Measurements from ENCODE around the gene ZNF718. TPM values are rescaled to one million over a fixed set of nuclear protein-coding genes. Genes with fewer than 3 reads are reported as not detected.
"Not testable (repeated sequence)": the region's sequence is repeated elsewhere in the genome, so short reads cannot be mapped to it uniquely, and the experiment has no call there.

Gene ZNF718
- total RNA-seq, 1 donor from 2014 or later = 5.8 TPM

DNA sequence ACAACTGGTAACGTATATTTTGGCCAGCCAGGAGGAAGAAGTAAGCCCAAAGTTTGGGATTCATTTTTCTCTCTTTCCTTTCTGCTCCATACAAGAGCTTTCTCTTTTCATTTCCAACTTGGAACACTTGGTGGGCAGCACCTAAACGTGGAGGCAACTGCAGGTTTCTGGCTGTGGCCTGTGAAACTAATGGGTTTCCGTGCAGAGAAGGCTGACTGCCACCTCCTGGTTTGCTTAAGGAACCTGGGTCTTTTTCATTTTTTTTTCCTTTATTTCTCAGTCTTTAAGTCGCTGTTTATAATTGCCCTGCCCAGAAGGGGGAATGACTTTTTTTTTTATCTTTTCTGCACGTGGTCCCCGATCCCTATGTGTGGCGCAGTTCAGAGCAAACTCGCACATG, 15.4 kb downstream of the ZNF718 start:
- no peak for DNase-seq
- intact Hi-C loops (cut with DNase I) = no loop called here
- ATAC-seq (ENCODE audit: poor library complexity) = no peak

DNA sequence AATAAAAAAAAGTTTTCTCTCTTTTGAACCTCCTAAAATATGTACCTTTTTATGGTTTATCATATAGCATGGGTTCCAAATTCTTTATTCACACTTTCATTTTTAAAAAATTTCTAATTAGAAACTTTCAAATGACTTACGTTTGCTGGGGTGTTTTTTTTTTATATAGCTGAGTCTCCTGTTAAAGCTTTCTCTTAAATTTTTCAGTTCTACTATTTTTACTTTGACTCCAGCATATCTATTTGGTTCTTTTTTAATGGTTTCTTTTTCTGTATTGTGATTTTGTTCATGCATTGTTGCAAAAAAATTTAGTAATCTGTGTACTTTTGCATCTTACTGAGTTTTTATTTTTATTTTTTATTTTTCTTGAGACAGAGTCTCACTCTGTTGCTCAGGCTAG, 22.3 kb downstream of the ZNF718 start:
- no peak for DNase-seq
- no peak for ATAC-seq (ENCODE audit: poor library complexity)
- intact Hi-C loops (cut with DNase I) = no loop called here

DNA sequence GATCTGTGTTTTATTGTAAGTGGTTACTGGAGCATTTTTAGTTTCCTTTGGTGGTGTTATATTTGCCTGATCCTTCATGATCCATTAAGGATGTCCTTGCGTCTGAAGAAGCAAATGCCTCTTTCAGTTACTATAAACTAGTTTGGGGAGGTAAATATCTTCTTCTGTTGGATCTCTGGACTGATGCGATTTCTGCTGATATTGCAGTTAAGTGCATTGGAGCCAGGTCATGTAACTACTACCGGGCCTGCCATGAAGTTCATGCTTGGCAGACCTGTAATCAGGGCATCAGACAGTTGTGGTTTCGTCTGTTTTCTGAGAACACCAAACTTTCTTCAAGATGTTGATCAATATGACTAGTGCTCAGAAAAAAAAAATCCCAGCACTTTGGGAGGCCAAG, 22.9 kb downstream of the ZNF718 start:
- no peak for ATAC-seq (ENCODE audit: poor library complexity)
- intact Hi-C loops (cut with DNase I) = no loop called here
- DNase-seq = no peak

DNA sequence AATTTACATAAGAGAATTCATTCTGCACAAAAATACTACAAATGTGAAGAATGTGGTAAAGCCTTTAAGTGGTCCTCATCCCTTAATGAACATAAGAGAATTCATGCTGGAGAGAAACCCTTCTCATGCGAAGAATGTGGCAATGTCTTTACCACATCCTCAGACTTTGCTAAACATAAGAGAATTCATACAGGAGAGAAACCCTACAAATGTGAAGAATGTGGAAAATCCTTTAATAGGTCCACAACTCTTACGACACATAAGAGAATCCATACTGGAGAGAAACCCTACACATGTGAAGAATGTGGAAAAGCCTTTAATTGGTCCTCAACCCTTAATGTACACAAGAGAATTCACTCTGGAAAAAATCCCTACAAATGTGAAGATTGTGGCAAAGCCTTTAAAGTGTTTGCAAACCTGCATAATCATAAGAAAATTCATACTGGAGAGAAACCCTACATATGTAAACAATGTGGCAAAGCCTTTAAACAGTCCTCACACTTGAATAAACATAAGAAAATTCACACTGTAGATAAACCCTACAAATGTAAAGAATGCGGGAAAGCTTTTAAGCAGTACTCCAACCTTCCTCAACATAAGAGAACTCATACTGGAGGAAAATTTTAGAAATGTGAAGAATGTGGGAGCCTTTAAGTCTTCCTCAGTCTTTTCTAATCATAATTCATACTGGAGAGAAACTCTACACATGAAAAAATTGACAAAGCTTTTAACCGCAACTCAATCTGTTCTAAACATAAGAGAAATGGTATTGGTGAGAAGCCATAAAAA, 37.4 kb downstream of the ZNF718 start:
- no peak for ATAC-seq (ENCODE audit: poor library complexity)
- intact Hi-C loops (cut with DNase I) = no loop called here
- DNase-seq = no peak

DNA sequence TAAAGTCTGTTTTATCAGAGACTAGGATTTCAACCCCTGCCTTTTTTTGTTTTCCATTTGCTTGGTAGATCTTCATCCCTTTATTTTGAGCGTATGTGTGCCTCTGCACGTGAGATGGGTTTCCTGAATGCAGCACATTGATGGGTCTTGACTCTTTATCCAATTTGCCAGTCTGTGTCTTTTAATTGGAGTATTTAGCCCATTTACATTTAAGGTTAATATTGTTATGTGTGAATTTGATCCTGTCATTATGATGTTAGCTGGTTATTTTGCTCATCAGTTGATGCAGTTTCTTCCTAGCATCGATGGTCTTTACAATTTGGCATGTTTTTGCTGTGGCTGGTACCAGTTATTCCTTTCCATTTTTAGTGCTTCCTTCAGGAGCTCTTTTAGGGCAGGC, 45.3 kb downstream of the ZNF718 start:
- ATAC-seq (ENCODE audit: poor library complexity); intact Hi-C loops (cut with DNase I); DNase-seq: not testable (repeated sequence)

DNA sequence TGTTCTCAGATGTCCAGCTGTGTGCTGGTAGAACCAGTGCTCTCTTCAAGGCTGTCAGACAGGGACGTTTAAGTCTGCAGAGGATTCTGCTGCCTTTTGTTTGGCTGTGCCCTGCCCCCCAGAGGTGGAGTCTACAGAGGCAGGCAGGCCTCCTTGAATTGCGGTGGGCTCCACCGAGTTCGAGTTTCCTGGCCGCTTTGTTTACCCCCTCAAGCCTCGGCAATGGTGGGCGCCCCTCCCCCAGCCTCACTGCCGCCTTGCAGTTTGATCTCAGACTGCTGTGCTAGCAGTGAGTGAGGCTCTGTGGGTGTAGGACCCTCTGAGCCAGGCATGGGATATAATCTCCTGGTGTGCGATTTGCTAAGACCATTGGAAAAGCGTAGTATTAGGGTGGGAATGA, 47.0 kb downstream of the ZNF718 start:
- ATAC-seq (ENCODE audit: poor library complexity); intact Hi-C loops (cut with DNase I); DNase-seq: not testable (repeated sequence)

DNA sequence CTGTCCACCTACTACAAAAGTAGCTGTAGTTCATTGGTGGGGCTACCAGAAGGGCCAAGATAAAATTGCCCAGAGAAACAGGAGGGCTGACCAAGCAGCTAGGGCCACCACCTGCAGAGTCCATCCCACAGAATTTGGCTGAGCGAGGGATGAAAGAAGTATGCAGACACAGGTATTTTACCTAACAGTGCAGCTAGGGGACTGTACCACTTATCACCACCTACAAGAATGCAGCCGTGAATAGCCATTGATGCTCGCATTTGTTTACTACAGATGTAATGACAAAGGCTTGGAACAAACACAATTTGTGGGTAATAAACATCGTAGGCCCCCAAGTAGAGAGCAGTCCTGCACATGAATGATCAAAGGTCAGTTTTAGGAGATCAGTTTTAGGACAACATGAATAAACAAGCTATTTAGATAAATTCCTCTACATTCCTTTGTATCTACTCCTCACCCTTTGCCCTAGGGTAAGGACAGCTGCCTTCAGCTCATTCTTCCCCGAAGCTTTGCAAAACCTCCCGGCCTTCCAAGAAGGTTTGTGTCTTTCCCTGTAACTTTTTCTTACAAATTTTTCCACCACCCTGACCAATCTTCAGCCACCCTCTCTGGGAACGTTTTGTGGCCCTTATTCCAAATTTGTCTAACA, 49.5 kb downstream of the ZNF718 start:
- DNase-seq (no peak), ATAC-seq (ENCODE audit: poor library complexity) (no peak)
- intact Hi-C loops (cut with DNase I) = no loop called here

DNA sequence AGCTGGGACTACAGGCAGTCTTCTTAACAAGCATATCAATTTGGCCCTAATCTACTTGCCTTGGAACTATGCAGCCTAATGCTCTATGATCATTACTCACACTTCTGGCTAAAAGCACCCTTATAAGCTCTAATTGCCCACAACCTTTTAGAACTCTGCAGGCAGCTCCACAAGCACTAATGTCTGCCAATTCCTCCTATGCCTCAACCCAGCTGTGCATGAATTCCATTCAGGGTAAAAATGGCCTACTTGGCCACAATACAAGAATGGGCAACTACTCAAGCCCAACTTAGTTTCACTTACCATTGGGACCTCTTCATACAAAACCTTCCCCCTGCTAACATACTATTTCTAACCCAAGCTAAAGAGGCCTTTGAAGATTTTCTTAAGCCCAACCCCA, 51.7 kb downstream of the ZNF718 start:
- intact Hi-C loops (cut with DNase I) = no loop called here
- no peak for ATAC-seq (ENCODE audit: poor library complexity)
- no peak for DNase-seq

DNA sequence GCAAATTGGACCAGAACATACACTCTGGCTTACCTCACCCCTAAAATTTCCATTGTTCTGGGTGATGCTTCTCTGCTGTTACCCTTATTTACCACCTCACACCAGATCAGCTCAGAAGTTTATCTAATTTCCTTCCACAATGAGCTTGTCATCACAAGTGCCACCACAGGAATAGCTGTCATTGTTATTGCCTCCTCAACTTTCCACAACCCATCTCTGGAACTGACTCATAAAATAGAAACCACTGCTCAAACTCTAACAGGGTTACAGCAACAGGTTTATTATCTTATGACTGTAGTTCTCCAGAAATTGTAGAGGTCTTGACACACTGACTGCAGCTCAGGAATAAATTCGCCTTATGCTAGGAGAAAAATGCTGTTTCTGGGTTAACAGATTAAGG, 52.7 kb downstream of the ZNF718 start:
- no peak for ATAC-seq (ENCODE audit: poor library complexity)
- intact Hi-C loops (cut with DNase I) = no loop called here
- DNase-seq = no peak

DNA sequence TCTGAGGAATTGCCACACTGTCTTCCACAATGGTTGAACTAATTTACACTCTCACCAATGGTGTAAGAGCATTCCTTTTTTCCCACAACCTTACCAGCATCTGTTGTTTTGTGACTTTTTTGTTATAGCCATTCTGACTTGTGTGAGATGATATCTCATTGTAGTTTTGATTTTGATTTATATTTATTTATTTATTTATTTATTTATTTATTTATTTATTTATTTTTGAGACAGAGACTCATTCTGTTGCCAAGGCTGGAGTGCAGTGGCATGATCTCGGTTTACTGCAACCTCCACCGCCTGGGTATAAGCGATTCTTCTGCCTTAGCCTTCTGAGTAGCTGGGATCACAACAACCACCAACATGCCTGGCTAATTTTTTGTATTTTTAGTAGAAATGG, 57.9 kb downstream of the ZNF718 start:
- ATAC-seq (ENCODE audit: poor library complexity); intact Hi-C loops (cut with DNase I); DNase-seq: not testable (repeated sequence)

DNA sequence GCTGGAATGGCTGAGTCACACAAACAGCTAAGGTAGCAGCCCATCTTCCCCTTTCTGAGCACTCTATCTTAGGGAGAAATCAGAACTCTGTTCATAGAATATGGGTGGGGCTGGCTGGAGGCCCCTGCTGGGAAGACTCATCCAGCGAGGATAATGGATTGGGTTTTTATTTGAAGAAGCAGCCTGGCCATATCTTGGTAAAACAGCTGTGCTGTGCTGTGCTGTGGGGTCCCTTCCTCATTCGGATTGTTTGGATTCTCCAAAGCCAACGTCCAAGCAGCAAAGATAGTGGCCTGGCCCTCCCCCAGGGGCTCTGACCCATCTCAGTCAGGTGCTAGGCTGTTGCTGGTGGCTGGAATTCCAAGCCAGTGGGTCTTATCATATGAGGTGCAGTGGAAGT, 63.8 kb downstream of the ZNF718 start:
- ATAC-seq (ENCODE audit: poor library complexity) (no peak), DNase-seq (no peak)
- intact Hi-C loops (cut with DNase I) = no loop called here

DNA sequence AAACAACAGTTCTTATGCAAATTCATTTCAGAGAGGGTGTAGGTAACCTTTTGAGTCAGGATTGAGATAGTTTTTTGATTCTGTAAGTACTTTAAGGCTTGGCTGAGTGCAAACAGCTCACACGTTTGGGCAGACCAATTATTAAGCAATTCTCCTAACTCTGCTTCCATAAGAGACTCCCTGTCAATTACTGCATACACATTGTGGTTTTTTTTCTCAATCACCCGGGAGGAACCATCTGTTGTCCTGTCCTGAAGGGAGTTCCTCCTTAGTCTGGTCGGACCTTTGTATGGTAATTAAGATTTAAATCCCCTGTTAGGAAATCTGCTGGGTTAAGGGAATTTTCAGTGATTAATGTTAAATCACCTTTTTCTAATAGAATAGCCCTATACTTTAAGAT, 70.9 kb downstream of the ZNF718 start:
- DNase-seq; ATAC-seq (ENCODE audit: poor library complexity); intact Hi-C loops (cut with DNase I): not testable (repeated sequence)

DNA sequence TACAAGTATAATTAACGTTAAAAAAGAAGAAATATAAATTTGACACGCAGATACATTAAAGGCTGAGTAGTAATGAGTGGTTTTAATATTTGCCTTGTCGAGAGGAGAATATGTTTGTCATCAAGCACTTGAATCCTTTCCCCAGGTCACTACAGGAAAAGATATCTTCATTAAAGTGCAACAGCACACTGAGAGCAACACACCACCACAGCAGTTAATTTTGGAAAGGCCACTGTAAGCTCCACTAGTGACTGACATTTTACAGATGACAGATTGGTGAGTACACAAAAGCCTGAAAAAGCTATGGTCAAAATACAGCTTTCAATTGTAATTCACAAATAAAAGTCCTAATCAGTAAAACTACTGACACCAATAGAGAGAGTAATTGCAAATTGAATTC, 76.6 kb downstream of the ZNF718 start:
- no peak for ATAC-seq (ENCODE audit: poor library complexity)

DNA sequence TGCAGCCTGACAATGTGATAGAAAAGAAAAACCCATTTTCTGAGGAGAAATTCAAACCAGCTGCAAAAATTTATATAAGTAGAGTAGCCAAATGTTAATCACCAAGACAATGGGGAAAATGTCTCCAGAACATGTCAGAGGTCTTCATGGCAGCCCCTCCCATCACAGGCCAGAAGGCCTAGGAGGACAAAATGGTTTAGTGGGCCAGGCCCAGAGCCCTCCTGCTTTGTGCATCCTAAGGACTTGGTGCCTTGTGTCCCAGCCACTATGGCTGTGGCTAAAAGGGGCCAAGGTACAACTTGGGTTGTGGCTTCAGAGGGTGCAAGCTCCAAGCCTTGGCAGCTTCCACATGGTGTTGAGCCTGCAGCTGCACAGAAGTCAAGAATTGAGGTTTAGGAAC, 78.5 kb downstream of the ZNF718 start:
- DNase-seq; intact Hi-C loops (cut with DNase I); ATAC-seq (ENCODE audit: poor library complexity): not testable (repeated sequence)

More for the DNA sequence above, 76.6 kb downstream of the ZNF718 start:
- no peak for DNase-seq
- intact Hi-C loops (cut with DNase I) = no loop called here

DNA sequence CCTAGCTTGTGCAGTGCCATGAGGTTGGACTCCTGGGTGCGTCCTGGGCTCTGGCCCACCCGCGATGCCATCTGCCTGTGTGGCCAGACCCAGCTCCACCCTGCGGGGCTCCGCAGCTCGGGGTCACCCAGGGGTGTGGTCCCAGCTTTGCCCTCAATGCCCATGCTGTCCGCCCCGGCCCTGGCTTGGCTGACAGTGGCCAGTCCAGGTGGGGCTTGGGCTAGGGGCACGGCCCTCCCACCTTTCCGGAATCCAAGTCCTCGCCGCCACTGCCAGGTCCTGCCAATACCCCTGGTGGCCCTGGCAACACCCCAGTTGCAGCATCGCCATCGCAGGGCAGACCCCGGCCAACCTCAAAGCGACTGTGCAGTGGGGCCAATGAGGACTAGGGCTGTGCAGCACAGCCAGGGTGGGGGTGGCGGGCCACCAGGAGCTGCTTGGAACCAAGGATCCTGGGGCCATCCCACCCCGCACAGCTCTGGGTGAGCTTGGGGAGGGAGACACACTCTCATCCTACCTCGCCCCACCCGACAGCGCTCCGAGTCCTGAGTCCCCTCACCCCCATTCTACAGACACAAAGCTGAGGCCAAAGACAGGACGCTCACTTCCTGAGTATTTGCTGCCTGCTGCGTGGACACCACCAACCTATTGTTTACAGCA, 80.9 kb downstream of the ZNF718 start:
- intact Hi-C loops (cut with DNase I) = no loop called here
- ATAC-seq (ENCODE audit: poor library complexity) = no peak

DNA sequence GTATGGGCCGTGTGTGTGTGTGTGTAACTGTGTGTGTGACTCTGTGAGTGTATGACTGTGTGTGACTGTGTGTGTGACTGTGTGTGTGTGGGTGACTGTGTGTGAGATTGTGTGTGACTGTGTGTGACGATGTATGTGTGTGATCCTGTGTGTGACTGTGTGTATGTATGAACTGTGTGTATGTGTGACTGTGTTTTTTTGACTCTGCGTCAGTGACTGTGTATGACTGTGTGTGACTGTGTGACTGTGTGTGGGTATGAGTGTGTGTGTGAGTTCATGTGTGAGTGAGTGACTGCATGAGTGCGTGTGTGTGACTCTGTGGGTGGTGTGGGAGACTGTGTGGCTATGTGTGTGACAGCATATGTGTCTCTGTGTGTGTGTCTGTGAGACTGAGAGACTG, 81.8 kb downstream of the ZNF718 start:
- no peak for DNase-seq
- ATAC-seq (ENCODE audit: poor library complexity) = no peak
- intact Hi-C loops (cut with DNase I) = no loop called here

More for the DNA sequence above, 80.9 kb downstream of the ZNF718 start:
- no peak for DNase-seq

DNA sequence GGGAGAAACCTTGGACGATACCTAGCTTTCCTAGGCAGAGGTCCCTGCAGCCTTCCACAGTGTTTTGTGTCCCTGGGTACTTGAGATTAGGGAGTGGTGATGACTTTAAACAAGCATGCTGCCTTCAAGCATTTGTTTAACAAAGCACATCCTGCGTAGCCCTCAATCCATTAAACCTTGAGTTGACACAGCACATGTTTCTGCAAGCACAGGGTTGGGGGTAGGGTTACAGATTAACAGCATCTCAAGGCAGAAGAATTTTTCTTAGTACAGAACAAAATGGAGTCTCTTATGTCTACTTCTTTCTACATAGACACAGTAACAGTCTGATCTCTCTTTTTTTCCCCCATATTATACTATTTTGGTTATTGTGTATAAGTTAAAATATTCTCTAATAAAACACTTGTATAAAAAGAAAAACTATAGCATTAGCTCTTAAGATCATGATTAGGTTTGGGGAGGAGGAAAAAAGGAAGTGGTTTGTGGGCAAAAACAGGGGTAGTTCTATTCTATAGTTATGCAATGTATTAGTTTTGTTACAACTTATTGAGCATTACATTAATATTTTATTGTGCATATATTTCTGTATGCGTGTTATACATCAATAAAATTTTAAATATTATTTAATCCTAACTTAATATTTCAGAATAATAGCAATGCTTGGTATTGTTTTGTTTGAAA, 84.3 kb downstream of the ZNF718 start:
- ATAC-seq (ENCODE audit: poor library complexity); intact Hi-C loops (cut with DNase I); DNase-seq: not testable (repeated sequence)

DNA sequence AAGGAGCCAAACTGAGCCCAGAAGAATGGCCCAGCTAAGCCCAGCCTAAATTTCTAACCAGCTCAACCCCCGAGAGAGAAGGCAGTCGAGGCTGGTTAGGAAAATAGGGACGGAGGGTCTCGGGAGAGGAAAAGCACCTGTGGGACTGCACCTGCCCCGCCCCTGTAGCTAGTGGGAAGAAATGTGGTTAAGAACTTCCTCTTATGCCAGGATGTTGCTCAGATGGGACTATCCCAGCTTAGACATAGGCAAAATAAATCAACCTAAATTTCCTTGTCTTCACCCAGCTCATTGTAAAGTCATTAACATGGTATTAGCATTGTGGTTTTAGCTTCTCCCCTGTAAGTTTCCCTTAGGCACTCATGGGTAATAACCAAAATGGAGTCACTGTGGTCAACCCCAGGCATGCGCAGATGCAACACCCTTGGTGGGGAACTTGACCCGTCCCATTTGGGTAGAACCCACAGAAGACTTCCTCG, 86.8 kb downstream of the ZNF718 start:
- intact Hi-C loops (cut with DNase I) = no loop called here
- no peak for DNase-seq
- no peak for ATAC-seq (ENCODE audit: poor library complexity)

Data from Right ventricle myocardium superior (tissue), 1 donor.